GM18517 (cell line): Measurements from ENCODE around the gene TMEM140.
"Not testable (repeated sequence)": the region's sequence is repeated elsewhere in the genome, so short reads cannot be mapped to it uniquely, and the experiment has no call there.

Experiments used
- ATAC-seq: cut with Tn5 transposase; IDR thresholded peaks from one replicate; pipeline ENCODE4 v1.9.1; 2021; ENCODE audit warnings: mild to moderate bottlenecking, moderate library complexity; ENCODE audit not compliant: unreplicated experiment

The TMEM140 gene

GRCh38 chr7:135147899-135148721, at the start of gene TMEM140:
TSS of gene TMEM140 (plus strand) at chr7:135148072. CDS start at chr7:135164442, 16,370 bp downstream.
- ATAC-seq = peak; percentile 78

GRCh38 chr7:135098391-135098790, 49.5 kb upstream of the TMEM140 start:
- no peak for ATAC-seq

GRCh38 chr7:135100856-135101255, 47.0 kb upstream of the TMEM140 start:
- ATAC-seq = no peak

GRCh38 chr7:135102372-135102771, 45.5 kb upstream of the TMEM140 start:
- peak; percentile 82 for ATAC-seq

GRCh38 chr7:135109562-135109961, 38.3 kb upstream of the TMEM140 start:
- no peak for ATAC-seq

GRCh38 chr7:135109976-135110375, 37.9 kb upstream of the TMEM140 start:
- no peak for ATAC-seq

- no peak for ATAC-seq
Measured at GRCh38 chr7:135111379-135111778, 36.5 kb upstream of the TMEM140 start.

GRCh38 chr7:135114622-135115021, 33.2 kb upstream of the TMEM140 start:
- ATAC-seq = no peak

- no peak for ATAC-seq
Measured at GRCh38 chr7:135117096-135117495, 30.8 kb upstream of the TMEM140 start.

- no peak for ATAC-seq
Measured at GRCh38 chr7:135121868-135122267, 26.0 kb upstream of the TMEM140 start.

- not testable (repeated sequence) for ATAC-seq
Measured at GRCh38 chr7:135124631-135125030, 23.2 kb upstream of the TMEM140 start.

GRCh38 chr7:135128931-135129330, 18.9 kb upstream of the TMEM140 start:
- no peak for ATAC-seq

- ATAC-seq = no peak
Measured at GRCh38 chr7:135129579-135129978, 18.3 kb upstream of the TMEM140 start.

GRCh38 chr7:135143885-135144668, 3.8 kb upstream of the TMEM140 start:
- no peak for ATAC-seq

- ATAC-seq = peak; percentile 13
Measured at GRCh38 chr7:135147341-135147898, 452 bp upstream of the TMEM140 start.

GRCh38 chr7:135150072-135150782, 2.4 kb downstream of the TMEM140 start:
- ATAC-seq = no peak

- no peak for ATAC-seq
Measured at GRCh38 chr7:135151132-135151531, 3.3 kb downstream of the TMEM140 start.

- no peak for ATAC-seq
Measured at GRCh38 chr7:135151533-135151932, 3.7 kb downstream of the TMEM140 start.

GRCh38 chr7:135152442-135152841, 4.6 kb downstream of the TMEM140 start:
- ATAC-seq = no peak

- no peak for ATAC-seq
Measured at GRCh38 chr7:135154734-135155133, 6.9 kb downstream of the TMEM140 start.

- no peak for ATAC-seq
Measured at GRCh38 chr7:135156290-135156689, 8.4 kb downstream of the TMEM140 start.
